ENCODE results near the gene SLC39A9.

Gene SLC39A9

DNA sequence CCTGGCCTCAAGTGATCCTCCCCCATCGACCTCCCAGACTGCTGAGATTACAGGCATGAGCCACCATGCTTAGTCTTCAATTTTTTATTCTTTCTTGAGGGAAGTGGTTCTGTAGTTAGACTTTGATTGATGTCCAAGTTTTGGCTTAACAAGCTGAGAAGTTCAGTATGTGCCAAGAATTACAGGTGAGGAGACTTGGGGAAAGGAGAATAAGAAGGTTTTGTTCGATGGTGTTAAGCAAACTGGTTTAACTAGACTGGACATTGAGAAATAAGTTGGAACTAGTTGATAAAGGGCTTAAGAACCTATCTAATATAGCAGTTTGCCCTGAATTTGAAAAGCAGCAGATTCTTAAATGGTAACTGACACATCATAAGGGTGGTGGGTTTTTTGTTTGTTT, 53.4 kb downstream of the SLC39A9 start:
- H3K4me3 ChIP-seq (ENCODE audit: low read depth, low read length) = no peak overlapping the region
- TF ChIP-seq CTCF (IDR thresholded peaks at IDR 0.05; ENCODE audit: control insufficient read depth, extremely low read depth, insufficient read depth) = no peak
- DNase-seq (ENCODE audit: low read depth) = peak; percentile 96

DNA sequence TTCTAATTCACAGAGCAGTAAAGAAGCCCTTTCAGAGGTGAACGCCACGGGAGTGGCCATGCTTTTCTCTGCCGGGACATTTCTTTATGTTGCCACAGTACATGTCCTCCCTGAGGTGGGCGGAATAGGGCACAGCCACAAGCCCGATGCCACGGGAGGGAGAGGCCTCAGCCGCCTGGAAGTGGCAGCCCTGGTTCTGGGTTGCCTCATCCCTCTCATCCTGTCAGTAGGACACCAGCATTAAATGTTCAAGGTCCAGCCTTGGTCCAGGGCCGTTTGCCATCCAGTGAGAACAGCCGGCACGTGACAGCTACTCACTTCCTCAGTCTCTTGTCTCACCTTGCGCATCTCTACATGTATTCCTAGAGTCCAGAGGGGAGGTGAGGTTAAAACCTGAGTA, 59.9 kb downstream of the SLC39A9 start:
- TF ChIP-seq CTCF (IDR thresholded peaks at IDR 0.05; ENCODE audit: control insufficient read depth, extremely low read depth, insufficient read depth) = no peak
- DNase-seq (ENCODE audit: low read depth) = no peak
- H3K4me3 ChIP-seq (ENCODE audit: low read depth, low read length) = no peak overlapping the region

- no peak for DNase-seq (ENCODE audit: low read depth)
- TF ChIP-seq CTCF (IDR thresholded peaks at IDR 0.05; ENCODE audit: control insufficient read depth, extremely low read depth, insufficient read depth) = no peak
- no peak overlapping the region for H3K4me3 ChIP-seq (ENCODE audit: low read depth, low read length)
Observed at GRCh38 chr14:69459122-69459521, 60.6 kb downstream of the SLC39A9 start.

- peak; percentile 93 for TF ChIP-seq CTCF (IDR thresholded peaks at IDR 0.05; ENCODE audit: control insufficient read depth, extremely low read depth, insufficient read depth)
- peak; percentile 78 for DNase-seq (ENCODE audit: low read depth)
- H3K4me3 ChIP-seq (ENCODE audit: low read depth, low read length) = no peak overlapping the region
Observed at GRCh38 chr14:69460093-69460701, 61.7 kb downstream of the SLC39A9 start.

- no peak overlapping the region for H3K4me3 ChIP-seq (ENCODE audit: low read depth, low read length)
- TF ChIP-seq CTCF (IDR thresholded peaks at IDR 0.05; ENCODE audit: control insufficient read depth, extremely low read depth, insufficient read depth) = no peak
- no peak for DNase-seq (ENCODE audit: low read depth)
Observed at GRCh38 chr14:69464379-69464778, 65.9 kb downstream of the SLC39A9 start.

GRCh38 chr14:69464829-69465228, 66.3 kb downstream of the SLC39A9 start:
- H3K4me3 ChIP-seq (ENCODE audit: low read depth, low read length) = no peak overlapping the region
- no peak for TF ChIP-seq CTCF (IDR thresholded peaks at IDR 0.05; ENCODE audit: control insufficient read depth, extremely low read depth, insufficient read depth)
- DNase-seq (ENCODE audit: low read depth) = no peak

- H3K4me3 ChIP-seq (ENCODE audit: low read depth, low read length) = no peak overlapping the region
- TF ChIP-seq CTCF (IDR thresholded peaks at IDR 0.05; ENCODE audit: control insufficient read depth, extremely low read depth, insufficient read depth) = no peak
- no peak for DNase-seq (ENCODE audit: low read depth)
Observed at GRCh38 chr14:69468949-69469348, 70.5 kb downstream of the SLC39A9 start.

Measured in LNCaP clone FGC (cell line).